Measurements from ENCODE around the gene OTOP2.

Gene OTOP2

DNA sequence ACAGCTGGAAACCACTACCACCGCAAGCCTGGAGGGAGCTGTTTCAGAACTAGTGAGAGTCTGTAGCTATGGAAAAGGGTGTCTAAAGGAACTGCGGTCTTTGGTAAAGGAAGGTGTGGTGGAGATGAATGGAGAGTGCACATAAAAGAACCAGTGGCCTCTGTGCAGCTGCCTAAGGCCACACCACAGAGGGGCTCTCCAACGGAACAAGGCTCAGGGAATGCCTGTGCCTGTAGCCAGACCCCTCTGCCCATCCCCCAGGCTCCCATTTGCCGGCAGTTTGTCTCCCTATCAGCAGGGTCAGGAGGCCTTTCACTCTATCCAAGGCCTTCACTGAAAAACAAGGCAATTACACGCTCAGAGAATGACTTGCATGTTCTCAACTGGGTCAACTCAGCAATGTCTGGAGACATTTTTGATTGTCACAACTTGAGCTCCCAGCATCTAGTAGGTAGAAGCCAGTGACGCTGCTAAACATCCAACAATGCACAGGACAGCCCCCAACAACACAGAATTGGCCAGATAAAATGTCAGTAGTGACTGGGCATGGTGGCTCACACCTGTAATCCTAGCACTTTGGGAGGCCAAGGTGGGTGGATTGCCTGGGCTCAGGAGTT is 48.0 kb upstream of the OTOP2 start:
- no peaks in the 10 kb centered on the region for H3K27me3 ChIP-seq (ENCODE audit: insufficient read depth, low read length, poor library complexity, severe bottlenecking)

GRCh38 chr17:74877592-74878548 is 46.2 kb upstream of the OTOP2 start:
- H3K9ac ChIP-seq (ENCODE audit: low read depth, low read length, poor library complexity, severe bottlenecking), result no peak overlapping the region
- no peaks in the 10 kb centered on the region for H3F3A ChIP-seq (ENCODE audit: low read depth)
- TF ChIP-seq, protein P1, sequence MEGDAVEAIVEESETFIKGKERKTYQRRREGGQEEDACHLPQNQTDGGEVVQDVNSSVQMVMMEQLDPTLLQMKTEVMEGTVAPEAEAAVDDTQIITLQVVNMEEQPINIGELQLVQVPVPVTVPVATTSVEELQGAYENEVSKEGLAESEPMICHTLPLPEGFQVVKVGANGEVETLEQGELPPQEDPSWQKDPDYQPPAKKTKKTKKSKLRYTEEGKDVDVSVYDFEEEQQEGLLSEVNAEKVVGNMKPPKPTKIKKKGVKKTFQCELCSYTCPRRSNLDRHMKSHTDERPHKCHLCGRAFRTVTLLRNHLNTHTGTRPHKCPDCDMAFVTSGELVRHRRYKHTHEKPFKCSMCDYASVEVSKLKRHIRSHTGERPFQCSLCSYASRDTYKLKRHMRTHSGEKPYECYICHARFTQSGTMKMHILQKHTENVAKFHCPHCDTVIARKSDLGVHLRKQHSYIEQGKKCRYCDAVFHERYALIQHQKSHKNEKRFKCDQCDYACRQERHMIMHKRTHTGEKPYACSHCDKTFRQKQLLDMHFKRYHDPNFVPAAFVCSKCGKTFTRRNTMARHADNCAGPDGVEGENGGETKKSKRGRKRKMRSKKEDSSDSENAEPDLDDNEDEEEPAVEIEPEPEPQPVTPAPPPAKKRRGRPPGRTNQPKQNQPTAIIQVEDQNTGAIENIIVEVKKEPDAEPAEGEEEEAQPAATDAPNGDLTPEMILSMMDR (conservative IDR thresholded peaks at IDR 0.05; ENCODE audit: low read length), result no peak
- TF ChIP-seq EZH2phosphoT487 (IDR thresholded peaks at IDR 0.05; ENCODE audit: borderline replicate concordance), result no peak
- H3K9me2 ChIP-seq (replicated peaks; ENCODE audit: low read depth, low read length), result no peaks in the 10 kb centered on the region
- H3K79me2 ChIP-seq (ENCODE audit: insufficient read depth, low read length), result no peaks in the 10 kb centered on the region
- no peaks in the 10 kb centered on the region for H3K27me3 ChIP-seq (ENCODE audit: insufficient read depth, low read length, poor library complexity, severe bottlenecking)
- H3K36me3 ChIP-seq (ENCODE audit: insufficient read depth, low read length), result no peaks in the 10 kb centered on the region
- peaks cover 5% of the 10 kb centered on the region for H3K4me1 ChIP-seq (ENCODE audit: insufficient read depth, low read length, poor library complexity, severe bottlenecking)
- no peak overlapping the region for H3K4me3 ChIP-seq (ENCODE audit: low read length, poor library complexity, severe bottlenecking)
- H3K9me3 ChIP-seq (ENCODE audit: insufficient read depth, low read depth, low read length), result no peaks in the 10 kb centered on the region
- H3K4me2 ChIP-seq (ENCODE audit: low read depth, low read length, poor library complexity, severe bottlenecking), result no peak overlapping the region
- no peaks in the 10 kb centered on the region for H4K20me1 ChIP-seq (ENCODE audit: insufficient read depth, low read length, poor library complexity, severe bottlenecking)
- no peak overlapping the region for H2AFZ ChIP-seq (ENCODE audit: low read length)

More for the DNA sequence above, 48.0 kb upstream of the OTOP2 start:
- Histone ChIP-seq H3K9me3 (ENCODE audit: insufficient read depth, low read depth, low read length) (no peaks in the 10 kb centered on the region), H3F3A (ENCODE audit: low read depth) (no peaks in the 10 kb centered on the region), H2AFZ (ENCODE audit: low read length) (no peak overlapping the region), H3K4me3 (ENCODE audit: low read length, poor library complexity, severe bottlenecking) (no peak overlapping the region), H4K20me1 (ENCODE audit: insufficient read depth, low read length, poor library complexity, severe bottlenecking) (no peaks in the 10 kb centered on the region), H3K9me2 (replicated peaks; ENCODE audit: low read depth, low read length) (no peaks in the 10 kb centered on the region), H3K4me2 (ENCODE audit: low read depth, low read length, poor library complexity, severe bottlenecking) (no peak overlapping the region), H3K79me2 (ENCODE audit: insufficient read depth, low read length) (peaks cover 9% of the 10 kb centered on the region; the same call in 1 of the 2 replicates), H3K36me3 (ENCODE audit: insufficient read depth, low read length) (no peaks in the 10 kb centered on the region), H3K9ac (ENCODE audit: low read depth, low read length, poor library complexity, severe bottlenecking) (no peak overlapping the region), H3K4me1 (ENCODE audit: insufficient read depth, low read length, poor library complexity, severe bottlenecking) (peaks cover 20% of the 10 kb centered on the region)
- no peak for TF ChIP-seq EZH2phosphoT487 (IDR thresholded peaks at IDR 0.05; ENCODE audit: borderline replicate concordance)
- TF ChIP-seq, protein P1 (conservative IDR thresholded peaks at IDR 0.05; ENCODE audit: low read length), result no peak

GRCh38 chr17:74878658-74879057 is 45.4 kb upstream of the OTOP2 start:
- Histone ChIP-seq H3K9me2 (replicated peaks; ENCODE audit: low read depth, low read length) (no peaks in the 10 kb centered on the region), H3K9me3 (ENCODE audit: insufficient read depth, low read depth, low read length) (no peaks in the 10 kb centered on the region), H3K4me2 (ENCODE audit: low read depth, low read length, poor library complexity, severe bottlenecking) (no peak overlapping the region), H3K36me3 (ENCODE audit: insufficient read depth, low read length) (no peaks in the 10 kb centered on the region), H3K9ac (ENCODE audit: low read depth, low read length, poor library complexity, severe bottlenecking) (no peak overlapping the region), H4K20me1 (ENCODE audit: insufficient read depth, low read length, poor library complexity, severe bottlenecking) (no peaks in the 10 kb centered on the region), H2AFZ (ENCODE audit: low read length) (no peak overlapping the region), H3K4me3 (ENCODE audit: low read length, poor library complexity, severe bottlenecking) (no peak overlapping the region), H3F3A (ENCODE audit: low read depth) (no peaks in the 10 kb centered on the region), H3K79me2 (ENCODE audit: insufficient read depth, low read length) (no peaks in the 10 kb centered on the region), H3K4me1 (ENCODE audit: insufficient read depth, low read length, poor library complexity, severe bottlenecking) (peaks cover 5% of the 10 kb centered on the region), H3K27me3 (ENCODE audit: insufficient read depth, low read length, poor library complexity, severe bottlenecking) (no peaks in the 10 kb centered on the region)
- TF ChIP-seq EZH2phosphoT487 (IDR thresholded peaks at IDR 0.05; ENCODE audit: borderline replicate concordance), result no peak
- TF ChIP-seq, protein P1 (conservative IDR thresholded peaks at IDR 0.05; ENCODE audit: low read length), result no peak

Measured in Loucy (cell line).